ENCODE measurements around the gene PDE4D.

DNA sequence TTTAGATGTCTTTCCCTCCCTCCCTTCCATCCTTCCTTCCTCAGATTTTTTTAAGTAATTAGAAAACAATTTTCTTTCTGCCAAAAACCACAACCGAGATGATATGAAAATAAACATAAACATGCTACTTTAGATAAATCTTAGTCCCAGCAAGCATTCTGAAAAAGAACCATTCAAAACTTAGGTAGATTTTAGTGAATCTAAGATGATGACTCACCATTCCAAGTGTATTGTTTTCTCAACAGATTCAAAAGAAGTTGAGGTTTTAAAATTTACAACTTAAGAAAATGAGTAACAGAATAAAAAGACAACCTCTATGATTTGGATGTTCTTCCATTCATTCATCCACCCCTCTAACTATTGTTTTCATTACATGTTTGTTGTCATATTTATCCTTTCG, 465.1 kb downstream of the PDE4D start:
- TF ChIP-seq, protein P1, sequence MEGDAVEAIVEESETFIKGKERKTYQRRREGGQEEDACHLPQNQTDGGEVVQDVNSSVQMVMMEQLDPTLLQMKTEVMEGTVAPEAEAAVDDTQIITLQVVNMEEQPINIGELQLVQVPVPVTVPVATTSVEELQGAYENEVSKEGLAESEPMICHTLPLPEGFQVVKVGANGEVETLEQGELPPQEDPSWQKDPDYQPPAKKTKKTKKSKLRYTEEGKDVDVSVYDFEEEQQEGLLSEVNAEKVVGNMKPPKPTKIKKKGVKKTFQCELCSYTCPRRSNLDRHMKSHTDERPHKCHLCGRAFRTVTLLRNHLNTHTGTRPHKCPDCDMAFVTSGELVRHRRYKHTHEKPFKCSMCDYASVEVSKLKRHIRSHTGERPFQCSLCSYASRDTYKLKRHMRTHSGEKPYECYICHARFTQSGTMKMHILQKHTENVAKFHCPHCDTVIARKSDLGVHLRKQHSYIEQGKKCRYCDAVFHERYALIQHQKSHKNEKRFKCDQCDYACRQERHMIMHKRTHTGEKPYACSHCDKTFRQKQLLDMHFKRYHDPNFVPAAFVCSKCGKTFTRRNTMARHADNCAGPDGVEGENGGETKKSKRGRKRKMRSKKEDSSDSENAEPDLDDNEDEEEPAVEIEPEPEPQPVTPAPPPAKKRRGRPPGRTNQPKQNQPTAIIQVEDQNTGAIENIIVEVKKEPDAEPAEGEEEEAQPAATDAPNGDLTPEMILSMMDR (IDR thresholded peaks at IDR 0.05), result no peak
- TF ChIP-seq EZH2 (IDR thresholded peaks at IDR 0.05; ENCODE audit: borderline replicate concordance, insufficient read depth, low read depth, low read length, poor library complexity, severe bottlenecking), result no peak
